ENCODE measurements around the gene PPP6R3. TPM values are rescaled to one million over a fixed set of nuclear protein-coding genes. Genes with fewer than 3 reads are reported as not detected.

PPP6R3 gene
- total RNA-seq, 1 experiment from 2014 or later = 163 TPM

GRCh38 chr11:68533945-68534344, 73.4 kb downstream of the PPP6R3 start:
- POLR2A ChIA-PET = no interaction called here
- in situ Hi-C loops (cut with HindIII; ENCODE audit: low pct_unique_long_range_greater_than_20kb, low sequenced_read_pairs) = no loop called here
- intact Hi-C loops (cut with micrococcal nuclease; ENCODE audit: unreplicated experiment) = no loop called here
- DNase-seq (ENCODE audit: low read depth, low spot score) = no peak
- BruUV-seq (replicated peaks) = no TSS peak
- Histone ChIP-seq H3K27me3 (ENCODE audit: control insufficient read depth, insufficient read depth, low read length) (no peaks in the 10 kb centered on the region), H3K4me3 (ENCODE audit: low read depth in 2 of 2, low read length in 2 of 2) (no peak overlapping the region), H3K36me3 (ENCODE audit: control insufficient read depth, insufficient read depth, low read length) (peaks cover 20% of the 10 kb centered on the region), H3K9me3 (ENCODE audit: control insufficient read depth, insufficient read depth, low read depth, low read length) (no peaks in the 10 kb centered on the region), H3K27ac (ENCODE audit: low read length) (no peak overlapping the region), H3K4me1 (ENCODE audit: control insufficient read depth, insufficient read depth, low read length) (no peaks in the 10 kb centered on the region)
- no peak for TF ChIP-seq SIN3A (IDR thresholded peaks at IDR 0.05; ENCODE audit: borderline replicate concordance, insufficient read depth, low read depth, low read length)
- no peak for TF ChIP-seq POLR2AphosphoS5 (IDR thresholded peaks at IDR 0.05; ENCODE audit: low read depth, low read length)
- TF ChIP-seq REST (IDR thresholded peaks at IDR 0.05; ENCODE audit: insufficient read depth in 1 of 2, low read depth in 2 of 2, low read length in 1 of 2) = no peak
- TF ChIP-seq TCF7L2 (IDR thresholded peaks at IDR 0.05; ENCODE audit: low read depth, low read length) = no peak
- no peak for TF ChIP-seq CTCF (IDR thresholded peaks at IDR 0.05)
- ATAC-seq = no peak; the same call in 1 of the 2 replicates
- CTCF ChIA-PET = no interaction called here

- peaks cover 20% of the 10 kb centered on the region for H3K36me3 ChIP-seq (ENCODE audit: control insufficient read depth, insufficient read depth, low read length)
- intact Hi-C loops (cut with micrococcal nuclease; ENCODE audit: unreplicated experiment) (no loop called here), in situ Hi-C loops (cut with HindIII; ENCODE audit: low pct_unique_long_range_greater_than_20kb, low sequenced_read_pairs) (no loop called here)
- H3K9me3 ChIP-seq (ENCODE audit: control insufficient read depth, insufficient read depth, low read depth, low read length) = no peaks in the 10 kb centered on the region
- H3K4me1 ChIP-seq (ENCODE audit: control insufficient read depth, insufficient read depth, low read length) = no peaks in the 10 kb centered on the region
- DNase-seq (ENCODE audit: low read depth, low spot score) (no peak), ATAC-seq (no peak)
- H3K4me3 ChIP-seq (ENCODE audit: low read depth in 2 of 2, low read length in 2 of 2) = no peak overlapping the region
- ChIA-PET POLR2A (no interaction called here), CTCF (no interaction called here)
- BruUV-seq (replicated peaks) = no TSS peak
- no peak overlapping the region for H3K27ac ChIP-seq (ENCODE audit: low read length)
- TF ChIP-seq TCF7L2 (IDR thresholded peaks at IDR 0.05; ENCODE audit: low read depth, low read length) (no peak), REST (IDR thresholded peaks at IDR 0.05; ENCODE audit: insufficient read depth in 1 of 2, low read depth in 2 of 2, low read length in 1 of 2) (no peak), CTCF (IDR thresholded peaks at IDR 0.05) (no peak), POLR2AphosphoS5 (IDR thresholded peaks at IDR 0.05; ENCODE audit: low read depth, low read length) (no peak), SIN3A (IDR thresholded peaks at IDR 0.05; ENCODE audit: borderline replicate concordance, insufficient read depth, low read depth, low read length) (no peak)
- H3K27me3 ChIP-seq (ENCODE audit: control insufficient read depth, insufficient read depth, low read length) = no peaks in the 10 kb centered on the region
These were observed 74.5 kb downstream of the PPP6R3 start for GRCh38 chr11:68535098-68535497.

Measured in Panc1 (cell line).